Daoy (cell line): ENCODE data around the gene ARHGEF28. TPM values are rescaled to one million over a fixed set of nuclear protein-coding genes. Genes with fewer than 3 reads are reported as not detected.
A peak's percentile ranks its signal among the peaks of the same experiment; 100 is the strongest.

ENCODE experiments used
- DNase-seq: peaks from one replicate; pipeline ENCODE4 v3.0.0-alpha.2; 2015; ENCODE audit warnings: low read depth
- total RNA-seq: library from RNA; depleted of rRNA; stranded (reverse); fragments of >200 nt; shearing (Covaris generic); gene quantifications from 2 replicates; pipeline ENCODE4 v1.2.3, GENCODE V29; 2014

The ARHGEF28 gene
- total RNA-seq, 1 experiment from 2014 or later: 3.9 TPM

- no peak for DNase-seq
Observed at GRCh38 chr5:73816656-73817420, 190.8 kb downstream of the ARHGEF28 start.

- DNase-seq: no peak
Observed at GRCh38 chr5:73818357-73818756, 192.4 kb downstream of the ARHGEF28 start.

GRCh38 chr5:73820326-73820725, 194.3 kb downstream of the ARHGEF28 start:
- no peak for DNase-seq

- no peak for DNase-seq
Observed at GRCh38 chr5:73821003-73821402, 195.0 kb downstream of the ARHGEF28 start.

GRCh38 chr5:73822278-73822988, 196.4 kb downstream of the ARHGEF28 start:
- DNase-seq: no peak

GRCh38 chr5:73822989-73823339, 197.0 kb downstream of the ARHGEF28 start:
- no peak for DNase-seq

- peak; percentile 19 for DNase-seq
Observed at GRCh38 chr5:73823508-73823925, 197.5 kb downstream of the ARHGEF28 start.

- DNase-seq: no peak
Observed at GRCh38 chr5:73825199-73825598, 199.2 kb downstream of the ARHGEF28 start.

GRCh38 chr5:73825736-73826135, 199.7 kb downstream of the ARHGEF28 start:
- no peak for DNase-seq

- peak; percentile 35 for DNase-seq
Observed at GRCh38 chr5:73826301-73827105, 200.5 kb downstream of the ARHGEF28 start.

GRCh38 chr5:73827106-73827450, 201.1 kb downstream of the ARHGEF28 start:
- DNase-seq: no peak

- DNase-seq: no peak
Observed at GRCh38 chr5:73828465-73828864, 202.5 kb downstream of the ARHGEF28 start.

- no peak for DNase-seq
Observed at GRCh38 chr5:73830646-73831045, 204.7 kb downstream of the ARHGEF28 start.

GRCh38 chr5:73831066-73831465, 205.1 kb downstream of the ARHGEF28 start:
- no peak for DNase-seq

GRCh38 chr5:73834693-73835092, 208.7 kb downstream of the ARHGEF28 start:
- DNase-seq: no peak

GRCh38 chr5:73835726-73836125, 209.7 kb downstream of the ARHGEF28 start:
- DNase-seq: no peak

GRCh38 chr5:73836607-73837006, 210.6 kb downstream of the ARHGEF28 start:
- no peak for DNase-seq

- no peak for DNase-seq
Observed at GRCh38 chr5:73838901-73839300, 212.9 kb downstream of the ARHGEF28 start.

- DNase-seq: no peak
Observed at GRCh38 chr5:73841641-73842040, 215.6 kb downstream of the ARHGEF28 start.

GRCh38 chr5:73844165-73844564, 218.2 kb downstream of the ARHGEF28 start:
- DNase-seq: no peak

- no peak for DNase-seq
Observed at GRCh38 chr5:73851471-73852181, 225.6 kb downstream of the ARHGEF28 start.

- DNase-seq: peak; percentile 75
Observed at GRCh38 chr5:73853091-73853490, 227.1 kb downstream of the ARHGEF28 start.
